ENCODE results near the gene SFTA2. TPM values are rescaled to one million over a fixed set of nuclear protein-coding genes. Genes with fewer than 3 reads are reported as not detected.

Gene SFTA2
- total and polyA plus RNA-seq, 2 of the 8 experiments (the other 6 are each of a cell fraction or from before 2014, with no cell fraction given) = not detected

GRCh38 chr6:30979141-30979540 is 47.2 kb upstream of the SFTA2 start (continued):
- no peak for TF ChIP-seq KDM5A (IDR thresholded peaks at IDR 0.05; ENCODE audit: low read length)
